OCI-LY1 (cell line): ENCODE results near the gene HCN4.

Experiments used
- CTCF ChIP-seq: fragments of 200-600 bp; sonication (generic), shearing (Covaris generic); IDR thresholded peaks from 2 replicates; pipeline ENCODE4 v1.5.1; 2017; ENCODE audit warnings: mild to moderate bottlenecking, antibody characterized with exemption, low read length, moderate library complexity, mixed read lengths
- EZH2 ChIP-seq: fragments of 200-600 bp; sonication (generic), shearing (Covaris generic); IDR thresholded peaks from 2 replicates; pipeline ENCODE4 v1.8.0; 2017; ENCODE audit warnings: borderline replicate concordance, mixed run types, mild to moderate bottlenecking, antibody characterized with exemption, low read length, moderate library complexity, mixed read lengths

GRCh38 chr15:73291441-73291840 lies 77.3 kb downstream of the HCN4 start:
- TF ChIP-seq CTCF (no peak), EZH2 (no peak)
